AG09319 (cell line): Measurements from ENCODE around the gene HACD1.
"Not testable (repeated sequence)": the region's sequence is repeated elsewhere in the genome, so short reads cannot be mapped to it uniquely, and the experiment has no call there.

Source experiments
- DNase-seq: peaks from one replicate; pipeline ENCODE4 v3.0.0-alpha.2; 2010; ENCODE audit warnings: low read depth; ENCODE audit errors: extremely low read depth
- CTCF ChIP-seq: IDR thresholded peaks from 2 replicates; pipeline ENCODE4 v1.5.1; 2011; ENCODE audit warnings: low read depth, mild to moderate bottlenecking, inconsistent platforms, low read length, moderate library complexity

The HACD1 gene

DNA sequence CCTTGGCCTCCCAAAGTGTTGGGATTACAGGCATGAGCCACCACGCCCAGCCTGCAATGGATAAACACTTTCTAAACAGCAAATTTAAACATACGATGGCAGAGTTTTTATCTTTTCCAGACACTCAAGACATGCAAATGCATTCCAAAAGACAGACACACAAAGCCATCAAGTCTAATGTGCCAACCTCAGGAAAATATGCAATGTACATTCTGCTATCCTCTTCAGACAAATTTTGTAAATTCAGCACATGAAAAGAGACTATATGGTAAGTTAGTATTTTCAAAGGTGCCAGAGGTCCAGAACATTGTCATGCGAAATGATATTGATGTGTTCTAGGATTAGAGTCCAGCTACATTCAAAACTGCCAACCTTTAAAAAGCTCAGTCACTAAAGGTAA, 19.8 kb downstream of the HACD1 start:
- no peak for TF ChIP-seq CTCF
- DNase-seq, result no peak

DNA sequence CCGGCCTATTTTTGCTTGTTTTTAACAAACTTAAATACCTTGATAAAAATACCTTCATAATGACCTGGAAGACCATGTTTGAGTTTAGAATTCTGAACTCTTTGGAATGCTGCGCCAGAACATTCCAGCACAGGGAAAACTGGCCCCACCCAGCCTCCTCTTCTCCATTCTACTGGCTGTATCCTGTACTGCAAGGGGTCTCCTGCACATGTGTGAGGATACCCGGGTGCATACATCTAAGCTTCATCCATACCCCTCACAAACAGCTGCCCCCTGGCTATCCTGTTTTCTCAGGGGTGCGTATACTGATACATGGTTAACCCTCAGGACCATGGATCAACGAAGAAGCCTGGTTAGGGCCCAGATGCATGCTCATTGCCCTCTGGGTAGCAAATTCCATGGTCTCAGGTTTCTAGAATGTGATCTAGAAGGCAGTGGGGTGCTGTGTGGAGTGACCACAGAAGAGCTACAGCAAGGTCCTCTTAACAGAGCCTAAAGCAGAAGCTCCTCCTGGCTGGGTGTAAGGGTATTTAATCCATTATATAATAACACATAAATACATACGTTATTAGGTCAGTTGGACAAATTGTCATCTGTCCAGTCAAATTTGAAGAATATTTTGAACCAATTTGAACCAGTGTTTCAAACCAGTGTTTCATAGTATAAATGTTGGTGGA, 26.1 kb downstream of the HACD1 start:
- TF ChIP-seq CTCF, result no peak
- DNase-seq, result no peak

DNA sequence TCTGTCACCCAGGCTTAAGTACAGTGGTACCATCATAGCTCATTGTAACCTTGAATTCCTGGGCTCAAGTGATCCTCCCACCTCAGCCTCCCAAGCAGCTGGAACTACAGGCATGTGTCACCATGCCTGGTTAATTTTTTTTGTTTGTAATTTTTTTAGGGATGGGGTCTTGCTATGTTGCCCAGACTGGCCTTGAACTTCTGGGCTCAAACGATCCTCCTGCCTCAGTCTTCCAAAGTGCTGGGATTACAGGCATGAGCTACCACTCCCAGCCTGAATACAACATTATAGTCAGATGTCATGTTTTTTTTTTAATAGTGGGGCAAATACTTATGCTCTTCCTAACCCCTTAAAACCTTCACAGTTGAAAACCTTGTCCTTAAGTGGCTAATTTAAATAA, 27.9 kb downstream of the HACD1 start:
- not testable (repeated sequence) for DNase-seq

DNA sequence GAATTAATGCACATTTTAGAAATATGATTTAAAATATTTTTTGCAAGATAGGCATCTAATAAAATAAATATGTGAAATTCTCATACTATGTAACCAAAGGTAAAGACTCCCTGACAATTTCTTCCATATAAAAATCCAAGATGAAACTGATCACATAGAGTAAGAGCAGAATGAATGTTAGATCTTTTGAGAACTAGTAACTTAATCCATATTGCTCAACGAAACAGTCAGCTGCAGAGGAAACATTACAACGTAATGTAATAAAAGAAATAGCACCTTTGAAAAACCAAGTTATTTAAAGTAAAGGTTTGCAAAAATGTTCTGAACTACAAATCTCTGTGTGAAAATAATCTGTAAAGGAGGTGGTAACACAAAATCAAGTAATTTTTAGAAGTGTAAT, 28.8 kb downstream of the HACD1 start:
- no peak for TF ChIP-seq CTCF
- no peak for DNase-seq

GRCh38 chr10:17587321-17587720, 29.9 kb downstream of the HACD1 start:
- not testable (repeated sequence) for DNase-seq

DNA sequence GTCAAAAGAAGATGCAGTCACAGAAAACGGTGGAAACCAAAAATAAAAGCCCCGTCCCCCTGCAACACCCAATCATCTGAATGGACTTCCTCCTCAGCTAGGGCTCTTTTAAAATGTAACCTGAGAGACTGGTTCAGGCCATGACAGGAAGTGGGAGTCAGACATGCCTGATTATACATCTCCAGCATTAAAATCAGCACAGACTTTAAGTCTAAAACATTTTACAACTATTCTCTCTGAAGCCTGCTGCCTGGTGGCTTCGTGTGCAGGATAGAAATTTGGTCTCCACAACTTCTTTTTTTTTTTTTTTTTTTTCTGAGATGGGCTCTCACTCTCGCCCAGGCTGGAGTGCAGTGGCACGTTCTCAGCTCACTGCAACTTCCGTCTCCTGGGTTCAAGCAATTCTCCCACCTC, 30.3 kb downstream of the HACD1 start:
- no peak for TF ChIP-seq CTCF

GRCh38 chr10:17585016-17585415, 32.2 kb downstream of the HACD1 start:
- no peak for DNase-seq
- TF ChIP-seq CTCF, result no peak

More for the DNA sequence above, 30.3 kb downstream of the HACD1 start:
- DNase-seq, result no peak

GRCh38 chr10:17580885-17581284, 36.3 kb downstream of the HACD1 start:
- TF ChIP-seq CTCF, result no peak
- no peak for DNase-seq

GRCh38 chr10:17578603-17579002, 38.6 kb downstream of the HACD1 start:
- no peak for DNase-seq
- no peak for TF ChIP-seq CTCF
